IPS-18c (cell line): ENCODE data around the gene CCDC93.

ENCODE experiments used
- H3K4me3 ChIP-seq: 2 replicates; pipeline ENCODE4 v1.7.0; 2013; ENCODE audit warnings: low read depth, mild to moderate bottlenecking, low read length, moderate library complexity; ENCODE audit not compliant: insufficient read depth
- H3K9me3 ChIP-seq: one replicate; pipeline ENCODE4 v1.6.1; 2013; ENCODE audit warnings: mild to moderate bottlenecking, low read length, moderate library complexity; ENCODE audit not compliant: control insufficient read depth, insufficient read depth

Gene CCDC93

DNA sequence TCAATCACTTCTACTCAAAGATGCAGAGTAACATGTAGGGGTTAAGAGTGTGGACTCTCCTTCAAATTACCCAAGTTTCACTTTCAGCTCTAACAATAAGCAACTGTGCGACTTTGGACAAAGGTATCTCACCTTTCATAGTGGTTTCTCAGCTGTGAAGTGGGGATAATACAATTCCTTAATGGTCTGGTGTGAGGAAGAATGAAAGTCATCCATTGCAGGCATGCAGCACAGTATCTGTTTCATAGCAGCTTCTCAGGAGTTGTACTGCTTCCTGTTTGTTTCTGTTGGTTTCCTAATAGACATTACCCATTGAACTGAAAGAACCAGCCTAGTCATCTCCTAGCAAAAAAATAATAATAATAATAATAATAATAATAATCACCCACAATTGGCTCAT lies 125.0 kb downstream of the CCDC93 start:
- Histone ChIP-seq H3K9me3 (no peaks in the 10 kb centered on the region), H3K4me3 (no peak overlapping the region)

DNA sequence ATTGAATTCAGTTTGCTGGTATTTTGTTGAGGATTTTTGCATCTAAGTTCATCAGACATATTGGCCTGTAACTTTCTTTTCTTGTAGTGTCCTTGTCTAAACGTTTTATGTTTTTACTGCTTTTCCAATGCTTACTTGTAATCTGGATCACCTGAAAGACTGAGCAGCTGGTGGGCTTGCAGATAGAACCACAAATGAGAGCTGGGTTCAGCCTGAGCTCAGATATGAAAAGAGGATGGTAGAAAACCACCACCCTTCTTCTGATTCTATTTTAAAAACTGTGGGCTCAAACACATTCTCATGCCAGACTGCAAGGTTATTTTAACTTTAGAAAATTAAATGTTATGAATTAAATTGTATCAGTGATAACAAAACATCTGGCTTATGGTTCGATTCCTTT lies 128.6 kb downstream of the CCDC93 start:
- no peak overlapping the region for H3K4me3 ChIP-seq
- H3K9me3 ChIP-seq = no peaks in the 10 kb centered on the region

DNA sequence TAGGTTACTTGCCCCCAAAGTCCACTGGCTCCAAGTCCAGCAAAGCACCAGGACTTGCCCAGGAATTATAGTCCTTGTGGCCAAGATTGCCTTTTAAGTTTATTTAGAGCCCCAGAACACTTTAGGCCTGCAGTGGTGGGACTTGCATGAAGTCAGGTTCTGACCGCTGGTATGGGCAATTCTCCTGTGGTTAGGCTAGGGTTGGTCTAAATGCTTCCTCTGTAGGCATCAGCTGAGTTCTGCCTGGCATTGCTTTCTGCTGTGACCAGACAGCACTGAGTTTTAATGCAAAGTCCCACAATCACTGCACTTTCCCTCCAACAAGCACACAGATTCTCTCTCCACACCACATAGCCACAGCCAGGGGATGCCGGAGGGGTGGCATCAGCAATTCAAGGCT lies 134.9 kb downstream of the CCDC93 start:
- no peak overlapping the region for H3K4me3 ChIP-seq
- no peaks in the 10 kb centered on the region for H3K9me3 ChIP-seq

DNA sequence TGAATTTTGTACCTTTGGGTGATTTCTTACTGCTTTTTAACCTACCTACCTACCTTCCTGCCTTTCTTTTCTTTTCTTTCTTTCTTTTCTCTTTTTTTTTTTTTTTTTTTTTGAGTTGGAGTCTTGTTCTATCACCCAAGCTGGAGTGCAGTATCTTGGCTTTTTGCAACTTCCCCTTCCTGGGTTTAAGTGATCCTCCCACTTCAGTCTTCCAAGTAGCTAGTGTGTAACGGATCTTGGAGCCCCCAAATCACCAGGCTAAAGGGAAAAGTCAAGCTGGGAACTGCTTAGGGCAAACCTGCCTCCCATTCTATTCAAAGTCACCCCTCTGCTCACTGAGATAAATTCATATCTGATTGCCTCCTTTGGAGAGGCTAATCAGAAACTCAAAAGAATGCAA lies 138.1 kb downstream of the CCDC93 start:
- no peak overlapping the region for H3K4me3 ChIP-seq
- no peaks in the 10 kb centered on the region for H3K9me3 ChIP-seq
